ENCODE results near the gene PTPRR.

DNA sequence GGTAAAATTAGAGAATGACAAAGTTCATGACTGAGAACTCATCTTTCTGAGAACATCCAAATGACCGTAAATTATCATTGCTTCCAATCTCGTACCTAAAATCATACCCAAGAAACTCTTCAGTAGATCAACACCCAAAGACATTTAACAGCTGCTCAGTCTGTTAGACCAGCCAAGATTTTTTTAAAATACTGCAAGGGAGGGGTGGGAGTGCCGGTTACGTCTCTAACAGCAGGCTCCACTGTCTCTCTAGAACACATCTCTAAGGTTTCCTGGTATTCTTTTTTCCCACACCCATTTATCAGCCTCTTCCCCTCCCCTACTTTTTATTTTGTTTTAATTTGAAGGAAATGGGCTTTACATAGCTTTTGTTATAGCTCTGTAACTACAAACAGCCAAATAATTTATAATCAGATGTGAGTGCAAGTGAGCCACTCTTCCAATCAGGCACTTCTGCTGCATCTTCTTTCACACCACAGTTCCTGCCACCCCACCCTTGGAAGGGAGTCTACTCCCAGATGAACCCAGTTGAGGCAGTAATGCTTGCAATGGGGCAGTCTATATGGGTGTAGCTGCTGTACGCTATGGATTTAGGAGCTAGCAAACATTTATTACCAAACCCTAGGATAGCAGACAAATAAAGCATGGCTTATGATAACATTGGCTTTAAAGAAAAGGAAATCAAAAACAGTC lies 305.2 kb downstream of the PTPRR start:
- TF ChIP-seq, protein P1, sequence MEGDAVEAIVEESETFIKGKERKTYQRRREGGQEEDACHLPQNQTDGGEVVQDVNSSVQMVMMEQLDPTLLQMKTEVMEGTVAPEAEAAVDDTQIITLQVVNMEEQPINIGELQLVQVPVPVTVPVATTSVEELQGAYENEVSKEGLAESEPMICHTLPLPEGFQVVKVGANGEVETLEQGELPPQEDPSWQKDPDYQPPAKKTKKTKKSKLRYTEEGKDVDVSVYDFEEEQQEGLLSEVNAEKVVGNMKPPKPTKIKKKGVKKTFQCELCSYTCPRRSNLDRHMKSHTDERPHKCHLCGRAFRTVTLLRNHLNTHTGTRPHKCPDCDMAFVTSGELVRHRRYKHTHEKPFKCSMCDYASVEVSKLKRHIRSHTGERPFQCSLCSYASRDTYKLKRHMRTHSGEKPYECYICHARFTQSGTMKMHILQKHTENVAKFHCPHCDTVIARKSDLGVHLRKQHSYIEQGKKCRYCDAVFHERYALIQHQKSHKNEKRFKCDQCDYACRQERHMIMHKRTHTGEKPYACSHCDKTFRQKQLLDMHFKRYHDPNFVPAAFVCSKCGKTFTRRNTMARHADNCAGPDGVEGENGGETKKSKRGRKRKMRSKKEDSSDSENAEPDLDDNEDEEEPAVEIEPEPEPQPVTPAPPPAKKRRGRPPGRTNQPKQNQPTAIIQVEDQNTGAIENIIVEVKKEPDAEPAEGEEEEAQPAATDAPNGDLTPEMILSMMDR (IDR thresholded peaks at IDR 0.05) = no peak
- no peak for TF ChIP-seq POLR2A (IDR thresholded peaks at IDR 0.05)

Measured in ovary (tissue), 3 donors.